IPS-NIHi7 (cell line): ENCODE results near the gene NPR2.

Experiments used
- DNase-seq: peaks from one replicate; pipeline ENCODE4 v3.0.0; 2012; ENCODE audit warnings: mixed read lengths; ENCODE audit errors: extremely low spot score

The NPR2 gene

GRCh38 chr9:35763803-35764202, 27.6 kb upstream of the NPR2 start:
- no peak for DNase-seq

GRCh38 chr9:35766997-35767396, 24.4 kb upstream of the NPR2 start:
- no peak for DNase-seq

- no peak for DNase-seq
Observed at GRCh38 chr9:35767458-35767857, 23.9 kb upstream of the NPR2 start.

GRCh38 chr9:35769763-35770162, 21.6 kb upstream of the NPR2 start:
- no peak for DNase-seq

- DNase-seq = no peak
Observed at GRCh38 chr9:35771075-35771433, 20.3 kb upstream of the NPR2 start.

GRCh38 chr9:35771534-35771933, 19.9 kb upstream of the NPR2 start:
- DNase-seq = no peak

- DNase-seq = no peak
Observed at GRCh38 chr9:35771943-35772342, 19.4 kb upstream of the NPR2 start.

GRCh38 chr9:35774907-35775635, 16.3 kb upstream of the NPR2 start:
- peak; percentile 20 for DNase-seq

GRCh38 chr9:35776018-35776417, 15.4 kb upstream of the NPR2 start:
- DNase-seq = no peak

- DNase-seq = no peak
Observed at GRCh38 chr9:35778496-35778895, 12.9 kb upstream of the NPR2 start.

- DNase-seq = no peak
Observed at GRCh38 chr9:35781066-35781465, 10.3 kb upstream of the NPR2 start.

- DNase-seq = no peak
Observed at GRCh38 chr9:35783418-35783817, 8.0 kb upstream of the NPR2 start.

GRCh38 chr9:35789541-35789940, 1.9 kb upstream of the NPR2 start:
- DNase-seq = no peak

GRCh38 chr9:35790025-35790384, 1.4 kb upstream of the NPR2 start:
- DNase-seq = no peak

GRCh38 chr9:35790385-35791296, 750 bp upstream of the NPR2 start:
- DNase-seq = peak; percentile 90

- no peak for DNase-seq
Observed at GRCh38 chr9:35792024-35792813, 828 bp downstream of the NPR2 start.

- DNase-seq = no peak
Observed at GRCh38 chr9:35792826-35793225, 1.4 kb downstream of the NPR2 start.

GRCh38 chr9:35793461-35793860, 2.1 kb downstream of the NPR2 start:
- DNase-seq = no peak

- DNase-seq = no peak
Observed at GRCh38 chr9:35795695-35796094, 4.3 kb downstream of the NPR2 start.

- DNase-seq = no peak
Observed at GRCh38 chr9:35797311-35798109, 6.1 kb downstream of the NPR2 start.

GRCh38 chr9:35798658-35799374, 7.4 kb downstream of the NPR2 start:
- DNase-seq = no peak
